Measurements from ENCODE around the gene DIPK1A. TPM values are rescaled to one million over a fixed set of nuclear protein-coding genes. Genes with fewer than 3 reads are reported as not detected.

Gene DIPK1A
- total and polyA plus RNA-seq, 5 donors = 4.4 to 10.1 (median 8.3) TPM

DNA sequence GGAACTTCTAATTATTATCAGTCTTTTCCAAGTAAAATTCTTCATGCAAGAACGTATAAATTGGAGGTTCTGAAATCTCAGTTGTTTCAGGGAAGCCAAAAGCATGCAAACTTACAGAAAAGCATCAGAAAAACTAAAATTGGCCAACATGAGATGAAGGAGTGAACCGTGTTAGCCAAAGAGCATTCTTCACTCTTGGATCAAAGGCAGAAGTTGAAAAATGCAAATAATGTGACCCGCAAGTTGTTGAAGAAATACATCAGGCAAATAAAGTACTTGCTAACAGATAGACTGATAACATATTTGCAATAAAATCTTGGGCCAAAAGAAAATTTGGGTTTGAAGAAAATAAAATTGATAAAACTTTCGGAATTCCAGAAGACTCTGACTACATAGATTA is 29.6 kb downstream of the DIPK1A start:
- Histone ChIP-seq H3K27me3 (ENCODE audit: control insufficient read depth, insufficient read depth) (no peaks in the 10 kb centered on the region), H3K4me3 (ENCODE audit: low read length) (no peak overlapping the region), H3K4me1 (ENCODE audit: control insufficient read depth, insufficient read depth, low read length) (no peaks in the 10 kb centered on the region), H3K9me3 (ENCODE audit: control insufficient read depth, low read length) (no peaks in the 10 kb centered on the region), H3K27ac (ENCODE audit: low read length) (no peak overlapping the region)
- DNase-seq = no peak
- WGBS = 75% methylated on average over 4 of the region's 4 CpGs
- intact Hi-C loops (cut with DNase I) = no loop called here
- no peak for ATAC-seq

DNA sequence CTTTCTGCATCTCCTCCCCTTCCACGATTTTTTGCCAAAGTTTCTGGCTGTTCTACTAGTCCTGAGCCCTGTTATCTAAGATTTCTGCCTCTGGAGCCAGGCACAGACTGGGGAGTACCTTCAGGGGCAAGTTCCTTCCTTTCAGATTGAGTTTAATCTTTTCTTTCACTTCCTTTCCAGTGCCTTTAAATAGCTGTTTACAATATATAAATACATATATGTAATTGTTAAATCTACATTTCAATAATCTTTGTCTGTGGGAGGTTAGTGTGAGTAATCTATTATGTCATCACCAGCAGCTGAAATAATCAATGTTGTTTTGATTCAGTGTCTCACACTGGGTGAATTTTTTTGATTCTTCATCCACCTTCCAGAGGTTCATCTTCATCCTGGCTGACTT is 31.8 kb downstream of the DIPK1A start:
- Histone ChIP-seq H3K27me3 (ENCODE audit: control insufficient read depth, insufficient read depth) (no peaks in the 10 kb centered on the region), H3K4me1 (ENCODE audit: control insufficient read depth, insufficient read depth, low read length) (no peaks in the 10 kb centered on the region), H3K27ac (ENCODE audit: low read length) (no peak overlapping the region), H3K9me3 (ENCODE audit: control insufficient read depth, low read length) (no peaks in the 10 kb centered on the region), H3K4me3 (ENCODE audit: low read length) (no peak overlapping the region)
- WGBS = 35% methylated on average over 1 of the region's 1 CpG
- intact Hi-C loops (cut with DNase I) = no loop called here
- no peak for DNase-seq
- no peak for ATAC-seq

GRCh38 chr1:92927870-92928269 is 33.4 kb downstream of the DIPK1A start:
- H3K27ac ChIP-seq (ENCODE audit: low read length) = no peak overlapping the region
- intact Hi-C loops (cut with DNase I) = no loop called here
- no peaks in the 10 kb centered on the region for H3K9me3 ChIP-seq (ENCODE audit: control insufficient read depth, low read length)
- ATAC-seq = no peak
- no peaks in the 10 kb centered on the region for H3K27me3 ChIP-seq (ENCODE audit: control insufficient read depth, insufficient read depth)
- H3K4me3 ChIP-seq (ENCODE audit: low read length) = no peak overlapping the region
- peaks cover 1% of the 10 kb centered on the region for H3K4me1 ChIP-seq (ENCODE audit: control insufficient read depth, insufficient read depth, low read length)
- DNase-seq = no peak

GRCh38 chr1:92926873-92927272 is 34.4 kb downstream of the DIPK1A start:
- Histone ChIP-seq H3K9me3 (ENCODE audit: control insufficient read depth, low read length) (no peaks in the 10 kb centered on the region), H3K27ac (ENCODE audit: low read length) (no peak overlapping the region), H3K27me3 (ENCODE audit: control insufficient read depth, insufficient read depth) (no peaks in the 10 kb centered on the region), H3K4me1 (ENCODE audit: control insufficient read depth, insufficient read depth, low read length) (peaks cover 1% of the 10 kb centered on the region), H3K4me3 (ENCODE audit: low read length) (no peak overlapping the region)
- ATAC-seq = no peak
- intact Hi-C loops (cut with DNase I) = no loop called here
- WGBS = 98% methylated on average over 1 of the region's 1 CpG
- no peak for DNase-seq

DNA sequence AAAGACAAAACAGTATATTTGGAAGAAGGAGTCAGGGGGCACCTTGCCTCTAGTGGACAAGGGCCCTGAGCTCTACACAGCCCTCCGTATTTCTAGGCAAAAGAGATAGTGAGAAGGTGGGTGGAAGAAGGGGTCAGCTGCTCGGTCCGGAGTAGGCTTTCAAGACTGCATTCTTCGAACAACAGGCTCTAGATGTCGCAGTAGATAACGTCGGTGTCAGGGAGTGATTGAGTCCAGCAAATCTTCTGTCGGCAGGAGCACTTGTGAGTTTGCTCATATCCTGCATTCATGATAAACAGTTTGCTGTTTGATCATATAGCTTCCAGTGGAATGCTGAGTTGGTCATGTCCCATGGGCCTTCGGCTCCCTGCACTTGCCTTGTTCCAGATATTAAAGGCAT is 36.8 kb downstream of the DIPK1A start:
- H3K27ac ChIP-seq (ENCODE audit: low read length) = no peak overlapping the region
- no peaks in the 10 kb centered on the region for H3K27me3 ChIP-seq (ENCODE audit: control insufficient read depth, insufficient read depth)
- 73% methylated on average over 9 of the region's 9 CpGs for WGBS
- H3K4me3 ChIP-seq (ENCODE audit: low read length) = no peak overlapping the region
- H3K4me1 ChIP-seq (ENCODE audit: control insufficient read depth, insufficient read depth, low read length) = peaks cover 1% of the 10 kb centered on the region
- no peak for ATAC-seq
- intact Hi-C loops (cut with DNase I) = no loop called here
- DNase-seq = peak in 1 of 3 donors; percentile 7
- no peaks in the 10 kb centered on the region for H3K9me3 ChIP-seq (ENCODE audit: control insufficient read depth, low read length)

DNA sequence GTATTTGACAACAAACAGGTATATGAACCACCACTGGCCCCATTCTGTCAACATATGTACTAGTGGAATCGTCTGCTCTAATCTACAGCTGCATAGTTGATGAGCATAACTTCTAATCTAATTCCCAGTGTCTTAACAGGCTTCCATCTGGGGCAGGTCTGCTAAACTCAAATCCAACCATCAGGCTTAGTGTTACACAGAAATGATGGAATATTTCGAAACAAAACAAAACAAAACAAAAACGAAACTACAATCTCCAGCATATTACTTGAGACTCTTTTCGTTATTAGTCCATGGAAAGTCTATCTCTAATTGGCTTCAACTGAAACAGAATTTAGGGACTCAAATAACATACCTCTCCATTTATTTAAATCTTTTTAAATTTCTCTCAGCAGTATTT is 37.6 kb downstream of the DIPK1A start:
- Histone ChIP-seq H3K27me3 (ENCODE audit: control insufficient read depth, insufficient read depth) (no peaks in the 10 kb centered on the region), H3K27ac (ENCODE audit: low read length) (no peak overlapping the region), H3K9me3 (ENCODE audit: control insufficient read depth, low read length) (no peaks in the 10 kb centered on the region), H3K4me1 (ENCODE audit: control insufficient read depth, insufficient read depth, low read length) (peaks cover 1% of the 10 kb centered on the region), H3K4me3 (ENCODE audit: low read length) (no peak overlapping the region)
- ATAC-seq = no peak
- no peak for DNase-seq
- intact Hi-C loops (cut with DNase I) = no loop called here
- 82% methylated on average over 4 of the region's 4 CpGs for WGBS

GRCh38 chr1:92922356-92923035 is 38.8 kb downstream of the DIPK1A start:
- 87% methylated on average over 9 of the region's 9 CpGs for WGBS

GRCh38 chr1:92921031-92922023 is 39.9 kb downstream of the DIPK1A start:
- H3K9me3 ChIP-seq (ENCODE audit: control insufficient read depth, low read length) = no peaks in the 10 kb centered on the region
- DNase-seq (no peak), ATAC-seq (no peak)
- no peak overlapping the region for H3K27ac ChIP-seq (ENCODE audit: low read length)
- intact Hi-C loops (cut with DNase I) = no loop called here
- no peaks in the 10 kb centered on the region for H3K27me3 ChIP-seq (ENCODE audit: control insufficient read depth, insufficient read depth)
- 91% methylated on average over 8 of the region's 8 CpGs for WGBS
- no peak overlapping the region for H3K4me3 ChIP-seq (ENCODE audit: low read length)
- H3K4me1 ChIP-seq (ENCODE audit: control insufficient read depth, insufficient read depth, low read length) = peaks cover 1% of the 10 kb centered on the region

More at GRCh38 chr1:92922356-92923035, 38.8 kb downstream of the DIPK1A start:
- Histone ChIP-seq H3K4me1 (ENCODE audit: control insufficient read depth, insufficient read depth, low read length) (peaks cover 1% of the 10 kb centered on the region), H3K27me3 (ENCODE audit: control insufficient read depth, insufficient read depth) (no peaks in the 10 kb centered on the region), H3K4me3 (ENCODE audit: low read length) (no peak overlapping the region), H3K27ac (ENCODE audit: low read length) (no peak overlapping the region), H3K9me3 (ENCODE audit: control insufficient read depth, low read length) (no peaks in the 10 kb centered on the region)
- intact Hi-C loops (cut with DNase I) = no loop called here
- no peak for ATAC-seq
- no peak for DNase-seq

DNA sequence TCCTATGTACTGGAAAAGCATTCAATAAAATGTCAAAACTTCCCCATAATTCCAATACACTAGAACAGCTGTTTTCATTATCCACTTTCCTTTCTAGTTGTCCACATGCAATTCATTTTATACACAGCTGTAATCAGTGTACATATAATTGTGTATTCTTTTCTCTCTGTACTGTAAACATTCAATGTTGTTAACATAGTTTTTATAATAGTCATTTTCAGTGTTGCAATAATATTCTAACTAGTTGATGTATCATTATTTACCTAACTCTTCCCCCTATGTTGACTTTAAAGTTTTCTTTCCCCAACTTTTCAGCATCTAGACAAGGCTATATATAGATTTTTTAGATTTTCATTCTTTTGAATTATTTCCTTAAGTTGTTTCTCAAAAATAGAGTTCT is 44.4 kb downstream of the DIPK1A start:
- H3K27me3 ChIP-seq (ENCODE audit: control insufficient read depth, insufficient read depth) = no peaks in the 10 kb centered on the region
- H3K27ac ChIP-seq (ENCODE audit: low read length) = no peak overlapping the region
- intact Hi-C loops (cut with DNase I) = no loop called here
- H3K9me3 ChIP-seq (ENCODE audit: control insufficient read depth, low read length) = no peaks in the 10 kb centered on the region
- DNase-seq (no peak), ATAC-seq (no peak)
- no peak overlapping the region for H3K4me3 ChIP-seq (ENCODE audit: low read length)
- H3K4me1 ChIP-seq (ENCODE audit: control insufficient read depth, insufficient read depth, low read length) = no peaks in the 10 kb centered on the region

DNA sequence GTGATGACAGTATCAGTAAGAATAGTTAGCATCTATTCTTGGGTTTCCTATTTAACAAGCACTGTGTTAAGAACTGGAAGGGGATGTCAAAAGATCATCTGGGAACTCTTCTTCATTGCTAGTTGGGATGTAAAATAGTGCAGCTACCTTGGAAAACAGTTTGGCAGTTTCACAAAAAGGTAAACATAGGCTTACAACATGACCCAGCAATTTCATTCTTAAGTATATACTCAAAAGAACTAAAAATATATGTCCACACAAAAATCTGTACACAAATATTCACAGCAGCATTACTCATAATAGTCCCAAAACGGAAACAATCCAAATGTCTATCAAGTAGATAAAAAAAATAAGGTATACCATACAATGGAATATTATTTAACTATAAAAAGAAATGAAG is 45.7 kb downstream of the DIPK1A start:
- WGBS = 94% methylated on average over 1 of the region's 1 CpG
- H3K27ac ChIP-seq (ENCODE audit: low read length) = no peak overlapping the region
- no peaks in the 10 kb centered on the region for H3K4me1 ChIP-seq (ENCODE audit: control insufficient read depth, insufficient read depth, low read length)
- intact Hi-C loops (cut with DNase I) = no loop called here
- no peak for ATAC-seq
- no peak overlapping the region for H3K4me3 ChIP-seq (ENCODE audit: low read length)
- H3K9me3 ChIP-seq (ENCODE audit: control insufficient read depth, low read length) = no peaks in the 10 kb centered on the region
- DNase-seq = no peak
- no peaks in the 10 kb centered on the region for H3K27me3 ChIP-seq (ENCODE audit: control insufficient read depth, insufficient read depth)

- 88% methylated on average over 3 of the region's 3 CpGs for WGBS
- H3K27ac ChIP-seq (ENCODE audit: low read length) = no peak overlapping the region
- H3K27me3 ChIP-seq (ENCODE audit: control insufficient read depth, insufficient read depth) = no peaks in the 10 kb centered on the region
- H3K9me3 ChIP-seq (ENCODE audit: control insufficient read depth, low read length) = no peaks in the 10 kb centered on the region
- H3K4me1 ChIP-seq (ENCODE audit: control insufficient read depth, insufficient read depth, low read length) = no peaks in the 10 kb centered on the region
- H3K4me3 ChIP-seq (ENCODE audit: low read length) = no peak overlapping the region
- ATAC-seq (no peak), DNase-seq (no peak)
- intact Hi-C loops (cut with DNase I) = no loop called here
Observed at GRCh38 chr1:92913093-92913819, 48.0 kb downstream of the DIPK1A start.

Data from right cardiac atrium (tissue), 5 donors.